Upper lobe of left lung (tissue), 4 donors: ENCODE data around the gene PNPT1.
"Not testable (repeated sequence)": the region's sequence is repeated elsewhere in the genome, so short reads cannot be mapped to it uniquely, and the experiment has no call there.

Experiments used
- POLR2A ChIP-seq, 4 donors: fragments of 450-650 bp; IDR thresholded peaks; one replicate each; pipeline ENCODE4 v1.5.1; 2016 to 2017; ENCODE audit warnings: antibody characterized with exemption in 4 of 4, mild to moderate bottlenecking in 2 of 4
- TF ChIP-seq, protein P1 (sequence below), 6 experiments: fragments of 450-650 bp in 4 of 6; fragments of 200-600 bp in 2 of 6; sonication (generic) in 2 of 6; IDR thresholded peaks; one replicate each; pipeline ENCODE4 v1.5.1; 2016 to 2019; ENCODE audit warnings: antibody characterized with exemption in 6 of 6

DNA sequence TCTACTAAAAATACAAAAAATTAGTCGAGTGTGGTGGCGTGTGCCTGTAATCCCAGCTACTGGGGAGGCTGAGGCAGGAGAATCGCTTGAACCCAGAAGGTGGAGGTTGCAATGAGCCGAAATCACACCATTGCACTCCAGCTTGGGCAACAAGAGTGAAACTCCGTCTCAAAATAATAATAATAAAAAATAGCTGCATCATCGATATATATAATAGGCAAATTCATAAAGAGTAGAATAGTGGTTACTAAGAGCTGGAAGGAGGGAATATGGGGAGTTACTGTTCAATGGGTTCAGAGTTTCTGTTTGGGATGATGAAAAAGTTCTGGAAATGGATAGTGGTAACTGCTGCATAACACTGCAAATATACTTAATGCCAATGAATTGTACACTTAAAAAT is 96.8 kb downstream of the PNPT1 start:
- TF ChIP-seq, protein P1, sequence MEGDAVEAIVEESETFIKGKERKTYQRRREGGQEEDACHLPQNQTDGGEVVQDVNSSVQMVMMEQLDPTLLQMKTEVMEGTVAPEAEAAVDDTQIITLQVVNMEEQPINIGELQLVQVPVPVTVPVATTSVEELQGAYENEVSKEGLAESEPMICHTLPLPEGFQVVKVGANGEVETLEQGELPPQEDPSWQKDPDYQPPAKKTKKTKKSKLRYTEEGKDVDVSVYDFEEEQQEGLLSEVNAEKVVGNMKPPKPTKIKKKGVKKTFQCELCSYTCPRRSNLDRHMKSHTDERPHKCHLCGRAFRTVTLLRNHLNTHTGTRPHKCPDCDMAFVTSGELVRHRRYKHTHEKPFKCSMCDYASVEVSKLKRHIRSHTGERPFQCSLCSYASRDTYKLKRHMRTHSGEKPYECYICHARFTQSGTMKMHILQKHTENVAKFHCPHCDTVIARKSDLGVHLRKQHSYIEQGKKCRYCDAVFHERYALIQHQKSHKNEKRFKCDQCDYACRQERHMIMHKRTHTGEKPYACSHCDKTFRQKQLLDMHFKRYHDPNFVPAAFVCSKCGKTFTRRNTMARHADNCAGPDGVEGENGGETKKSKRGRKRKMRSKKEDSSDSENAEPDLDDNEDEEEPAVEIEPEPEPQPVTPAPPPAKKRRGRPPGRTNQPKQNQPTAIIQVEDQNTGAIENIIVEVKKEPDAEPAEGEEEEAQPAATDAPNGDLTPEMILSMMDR (IDR thresholded peaks at IDR 0.05) = not testable (repeated sequence)
- TF ChIP-seq POLR2A (IDR thresholded peaks at IDR 0.05) = not testable (repeated sequence)
